Endometrium (tissue), 2 donors: ENCODE data around the gene FKBP2.

Experiments used
- FAIRE-seq: peaks from 2 replicates; lab custom pipeline; 2012; peaks lifted over from hg19 to GRCh38; lab: Jason Lieb, UNC
- donor health status: control.
- donor health status: control.

The FKBP2 gene

DNA sequence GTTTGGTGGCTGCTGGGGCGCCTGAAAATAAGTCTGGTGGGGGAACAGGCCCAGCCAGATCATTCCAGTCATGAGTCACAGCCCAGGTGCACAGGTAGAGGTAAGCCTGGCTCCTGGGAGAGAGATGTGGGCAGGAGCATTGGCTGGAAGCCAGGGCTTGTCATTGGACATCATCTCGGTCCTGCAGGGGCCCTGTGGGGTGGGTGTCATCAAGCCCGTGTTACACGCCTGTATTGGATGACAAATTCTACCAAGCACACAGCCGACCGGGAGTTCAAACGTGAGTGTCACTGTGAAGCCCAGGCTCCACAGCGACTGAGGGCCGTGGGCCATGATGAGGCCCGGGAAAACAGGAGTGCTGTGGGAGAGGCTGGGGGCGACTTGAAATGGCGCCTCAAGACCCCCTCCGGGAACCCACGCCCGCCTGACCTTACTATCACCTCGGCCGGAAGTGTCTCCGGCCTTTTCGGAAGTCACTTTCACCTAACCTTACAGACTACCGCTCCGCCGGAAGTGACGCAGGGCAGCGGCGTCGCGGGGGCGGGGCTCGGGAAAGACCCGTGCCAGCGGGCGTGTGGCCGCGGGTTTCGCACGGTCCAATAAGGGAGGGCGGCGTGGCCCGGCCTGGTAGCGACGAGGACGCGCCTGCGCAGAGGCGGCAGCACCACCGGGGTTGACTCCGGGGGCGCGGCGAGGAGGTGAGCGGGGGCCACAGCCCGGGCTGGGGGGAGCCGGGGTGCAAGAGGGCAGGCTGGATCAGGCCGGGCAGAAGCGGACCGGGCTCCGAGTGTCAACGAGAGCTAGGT lies at the start of gene FKBP2:
Gene FKBP2 (plus strand): TSS at position 661 of the 806 bp plus-strand sequence. CDS start 1,293 bp downstream, outside the sequence.
- no peak for FAIRE-seq

DNA sequence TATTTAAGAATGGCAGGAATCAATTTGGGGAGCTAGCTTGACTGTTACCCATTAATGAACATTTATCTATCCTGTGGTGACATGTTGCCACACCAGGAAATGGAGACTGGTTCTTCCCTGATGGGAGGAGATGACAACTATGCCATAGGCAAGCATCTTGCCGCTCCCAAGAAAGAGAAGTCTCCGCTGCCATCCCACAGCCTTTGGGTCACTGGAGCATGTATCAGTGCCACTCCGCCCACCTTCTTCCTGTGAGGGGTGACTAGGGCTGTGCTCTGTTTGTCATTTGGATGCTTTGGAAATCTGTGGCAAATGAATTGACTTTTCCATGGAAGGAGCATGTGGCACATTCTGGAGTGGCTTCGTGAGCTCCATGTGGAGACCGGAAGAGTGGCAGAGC lies 48.5 kb upstream of the FKBP2 start:
- FAIRE-seq, result no peak

DNA sequence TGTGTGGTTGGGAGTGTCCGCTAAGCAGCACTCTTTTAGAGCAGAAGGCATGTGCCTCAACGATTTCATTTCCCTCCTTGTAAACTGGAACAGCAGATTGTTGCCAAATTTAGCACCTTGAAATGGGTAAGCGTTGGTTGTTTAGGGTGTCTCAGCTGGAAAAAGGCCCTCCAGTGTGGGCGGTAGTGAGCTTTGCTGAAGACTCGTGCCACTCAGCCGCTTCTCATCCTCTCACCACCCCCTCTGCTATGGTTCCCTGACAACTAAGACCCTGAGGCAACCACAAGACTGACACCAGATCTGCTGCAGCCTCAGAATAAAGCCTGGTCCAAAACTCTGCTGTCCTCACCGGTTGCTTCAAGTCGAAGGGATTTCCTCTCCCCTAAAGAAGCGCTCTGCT lies 44.3 kb upstream of the FKBP2 start:
- no peak for FAIRE-seq

DNA sequence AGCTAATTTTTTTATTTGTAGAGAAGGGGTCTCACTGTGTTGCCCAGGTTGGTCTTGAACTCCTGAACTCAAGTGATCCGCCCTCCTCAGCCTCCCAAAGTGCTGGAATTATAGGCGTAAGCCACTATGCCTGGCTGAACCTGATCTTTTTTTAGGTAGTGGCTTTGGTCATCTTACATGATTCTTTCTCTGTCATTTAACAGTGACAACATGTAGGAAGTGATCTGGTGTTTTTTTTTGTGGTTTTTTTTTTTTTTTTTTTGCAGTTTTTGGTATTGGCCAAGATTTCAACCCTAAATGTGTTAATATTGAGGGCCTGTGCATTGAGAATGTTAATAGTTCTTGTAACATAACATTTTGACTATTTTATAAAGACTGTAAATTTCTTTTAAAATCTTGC lies 42.4 kb upstream of the FKBP2 start:
- no peak for FAIRE-seq

DNA sequence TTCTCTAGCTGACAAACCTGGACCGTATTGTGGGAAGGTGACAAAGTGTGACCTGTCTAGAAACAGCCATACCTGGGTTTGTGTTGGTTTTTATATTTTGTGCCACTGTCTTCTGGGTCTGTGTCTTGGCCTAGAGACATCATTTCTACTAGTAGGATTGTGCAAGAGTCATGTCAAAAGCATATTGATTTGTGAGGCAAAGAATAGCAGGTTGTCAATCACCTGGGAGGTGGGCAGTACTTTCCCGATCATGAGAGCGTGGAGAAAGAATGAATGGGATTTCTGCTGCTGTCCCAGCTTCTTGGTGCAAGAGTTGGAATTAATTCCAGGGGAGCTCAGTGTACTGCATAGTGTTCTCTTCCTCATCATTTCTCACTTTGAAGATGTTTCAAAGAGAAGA lies 39.4 kb upstream of the FKBP2 start:
- FAIRE-seq, result no peak

DNA sequence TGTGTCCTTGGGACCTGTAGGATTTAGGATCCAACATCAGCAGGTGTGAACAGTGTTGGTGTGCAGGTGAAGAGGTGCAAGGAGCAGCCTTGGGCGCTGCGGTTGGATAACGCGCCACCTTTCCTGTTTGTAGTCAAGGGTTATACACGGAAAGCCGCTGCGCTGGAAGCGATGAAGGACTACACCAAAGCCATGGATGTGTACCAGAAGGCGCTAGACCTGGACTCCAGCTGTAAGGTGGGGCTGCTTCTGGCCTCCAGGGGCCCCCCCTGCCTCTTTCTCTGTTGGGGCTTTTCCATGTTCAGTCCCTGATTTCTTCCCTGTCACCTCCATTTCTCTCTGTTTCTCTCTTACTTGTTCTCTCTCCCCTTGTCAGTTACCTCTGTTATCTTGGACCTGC lies 37.9 kb upstream of the FKBP2 start:
- no peak for FAIRE-seq

DNA sequence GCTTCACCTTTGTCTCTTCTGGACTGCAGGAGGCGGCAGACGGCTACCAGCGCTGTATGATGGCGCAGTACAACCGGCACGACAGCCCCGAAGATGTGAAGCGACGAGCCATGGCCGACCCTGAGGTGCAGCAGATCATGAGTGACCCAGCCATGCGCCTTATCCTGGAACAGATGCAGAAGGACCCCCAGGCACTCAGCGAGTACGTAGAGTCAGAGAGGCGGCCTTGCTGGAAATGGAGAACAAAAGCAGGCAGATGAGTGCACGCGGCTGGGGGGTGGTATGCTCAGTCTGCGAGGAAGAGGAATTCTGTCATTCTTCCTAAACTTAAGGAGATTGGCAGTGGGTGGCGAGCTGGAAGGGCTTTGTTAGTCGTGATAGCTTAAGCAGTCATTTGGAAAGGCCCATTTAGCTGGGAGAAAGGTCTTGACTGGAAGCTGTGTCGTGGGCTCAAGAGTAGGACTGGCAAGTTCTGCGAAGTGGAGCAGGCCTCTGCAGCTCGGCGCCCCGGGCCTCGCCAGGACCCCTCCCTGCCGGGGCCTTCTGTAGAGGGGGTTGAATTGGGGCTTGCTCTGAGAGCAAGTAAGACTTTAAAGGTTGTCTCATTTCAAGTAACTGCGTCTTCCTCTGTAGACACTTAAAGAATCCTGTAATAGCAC lies 37.3 kb upstream of the FKBP2 start:
- no peak for FAIRE-seq

DNA sequence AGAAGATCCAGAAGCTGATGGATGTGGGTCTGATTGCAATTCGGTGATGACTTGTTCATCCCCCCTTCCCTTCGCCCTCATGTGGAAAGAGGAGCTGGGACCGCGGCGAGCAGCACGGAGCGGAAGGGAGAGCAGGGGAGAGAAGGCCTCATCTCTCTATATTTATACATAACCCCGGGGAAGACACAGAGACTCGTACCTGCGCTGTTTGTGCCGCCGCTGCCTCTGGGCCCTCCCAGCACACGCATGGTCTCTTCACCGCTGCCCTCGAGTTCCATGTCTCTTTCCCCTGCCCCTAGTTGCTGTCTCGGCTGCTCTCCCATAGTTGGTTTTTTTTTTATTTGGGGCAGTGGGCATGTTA lies 36.8 kb upstream of the FKBP2 start:
- FAIRE-seq, result no peak

DNA sequence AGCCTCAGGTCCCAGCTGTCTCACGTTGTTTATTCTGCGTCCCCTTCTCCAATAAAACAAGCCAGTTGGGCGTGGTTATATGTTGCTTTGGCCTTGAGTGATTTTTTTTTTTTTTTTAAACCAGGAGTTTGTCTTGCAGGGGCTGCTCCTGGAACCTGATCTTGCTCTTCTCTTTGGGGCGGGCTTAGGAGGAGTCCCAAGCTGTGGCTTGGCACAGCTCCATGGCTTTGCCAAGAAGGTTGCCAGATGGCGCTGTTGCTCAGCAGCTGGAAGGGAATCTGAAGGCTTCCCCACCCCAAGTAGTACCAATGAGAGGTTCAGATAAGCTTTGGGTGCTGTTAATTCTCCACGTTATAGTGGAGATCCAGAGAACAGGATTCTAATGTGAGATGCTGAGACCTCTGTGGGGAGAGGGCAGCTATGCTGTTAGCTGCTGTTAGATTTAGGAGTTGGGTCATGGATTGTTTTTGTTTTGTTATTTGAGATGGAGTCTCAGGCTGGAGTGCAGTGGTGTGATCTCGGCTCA lies 36.4 kb upstream of the FKBP2 start:
- FAIRE-seq, result peak; percentile 77

DNA sequence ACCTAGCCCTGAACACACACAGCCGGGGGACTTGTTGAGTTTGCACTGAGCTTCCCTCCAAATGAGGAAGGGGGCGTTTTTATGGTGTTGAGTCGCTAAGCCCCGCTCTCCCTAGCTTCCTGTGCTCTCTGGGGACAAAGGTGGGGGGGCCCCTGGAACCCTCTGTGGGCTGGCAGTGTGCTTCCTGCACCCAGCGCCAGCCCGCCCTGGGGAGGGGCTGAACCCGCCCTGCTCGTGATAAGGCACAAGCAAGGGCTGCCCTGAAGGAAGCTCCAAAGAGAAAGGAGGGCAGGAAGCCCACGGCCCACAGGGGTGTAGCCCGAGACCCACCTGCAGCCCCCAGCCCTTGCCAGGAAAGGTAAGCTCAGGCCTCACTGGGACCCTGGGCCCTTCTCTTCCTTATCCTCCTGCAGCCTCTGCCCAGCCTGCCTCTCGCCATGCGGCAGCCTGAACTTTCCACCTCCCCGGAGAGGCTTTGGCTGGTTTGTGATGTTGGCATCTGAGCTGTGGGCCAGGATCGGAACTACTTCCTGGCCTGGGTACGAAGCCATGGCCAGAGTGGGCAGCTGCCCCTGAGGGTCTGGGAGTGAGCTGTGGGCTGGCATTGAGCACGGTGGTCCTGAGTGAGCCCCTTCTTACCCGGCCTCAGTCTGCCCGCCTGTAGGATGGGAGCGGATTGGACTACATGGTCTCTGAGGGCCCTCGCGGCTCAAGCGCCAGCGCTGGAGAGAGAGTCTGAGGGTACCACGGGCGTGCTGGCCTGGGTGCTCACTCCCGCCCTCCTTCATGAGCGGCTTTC lies 34.2 kb upstream of the FKBP2 start, which contains the start of gene FERMT3:
Gene FERMT3 (plus strand): TSS at position 265 of the 799 bp plus-strand sequence. CDS start 644 bp downstream, outside the sequence.
- FAIRE-seq, result no peak

DNA sequence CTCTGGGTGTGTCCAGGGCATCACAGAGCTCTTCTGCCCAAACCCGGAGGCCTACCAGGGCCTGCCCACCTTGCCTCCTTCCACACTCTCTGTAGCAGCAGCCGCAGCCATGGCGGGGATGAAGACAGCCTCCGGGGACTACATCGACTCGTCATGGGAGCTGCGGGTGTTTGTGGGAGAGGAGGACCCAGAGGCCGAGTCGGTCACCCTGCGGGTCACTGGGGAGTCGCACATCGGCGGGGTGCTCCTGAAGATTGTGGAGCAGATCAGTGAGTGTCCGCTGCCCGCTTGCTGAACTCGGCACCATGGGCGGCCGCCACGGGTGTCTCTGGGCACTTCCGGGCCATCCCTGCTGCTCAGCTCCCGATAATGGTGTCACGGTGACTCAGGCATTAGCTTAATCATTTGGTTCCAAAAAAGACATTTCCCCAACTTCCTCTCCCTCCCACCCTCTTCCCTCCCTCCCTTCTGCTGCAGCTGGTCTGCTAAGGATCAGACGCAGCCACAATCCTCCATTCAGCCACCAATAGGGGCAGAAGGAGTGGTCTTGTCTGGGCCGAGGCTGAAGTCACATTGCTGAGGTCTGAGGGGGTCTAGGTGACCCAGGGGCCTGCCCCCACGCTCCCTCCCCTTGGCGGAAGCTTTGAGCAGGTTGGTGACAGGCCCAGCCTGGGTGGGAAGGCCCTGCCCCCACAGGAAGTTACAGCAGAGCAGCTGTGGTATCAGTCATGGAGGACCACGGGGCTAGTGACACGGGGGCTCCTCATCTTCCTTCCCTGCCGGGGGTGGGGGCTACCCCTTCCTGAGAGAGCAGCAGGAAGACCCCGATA lies 33.4 kb upstream of the FKBP2 start:
- FAIRE-seq, result no peak

DNA sequence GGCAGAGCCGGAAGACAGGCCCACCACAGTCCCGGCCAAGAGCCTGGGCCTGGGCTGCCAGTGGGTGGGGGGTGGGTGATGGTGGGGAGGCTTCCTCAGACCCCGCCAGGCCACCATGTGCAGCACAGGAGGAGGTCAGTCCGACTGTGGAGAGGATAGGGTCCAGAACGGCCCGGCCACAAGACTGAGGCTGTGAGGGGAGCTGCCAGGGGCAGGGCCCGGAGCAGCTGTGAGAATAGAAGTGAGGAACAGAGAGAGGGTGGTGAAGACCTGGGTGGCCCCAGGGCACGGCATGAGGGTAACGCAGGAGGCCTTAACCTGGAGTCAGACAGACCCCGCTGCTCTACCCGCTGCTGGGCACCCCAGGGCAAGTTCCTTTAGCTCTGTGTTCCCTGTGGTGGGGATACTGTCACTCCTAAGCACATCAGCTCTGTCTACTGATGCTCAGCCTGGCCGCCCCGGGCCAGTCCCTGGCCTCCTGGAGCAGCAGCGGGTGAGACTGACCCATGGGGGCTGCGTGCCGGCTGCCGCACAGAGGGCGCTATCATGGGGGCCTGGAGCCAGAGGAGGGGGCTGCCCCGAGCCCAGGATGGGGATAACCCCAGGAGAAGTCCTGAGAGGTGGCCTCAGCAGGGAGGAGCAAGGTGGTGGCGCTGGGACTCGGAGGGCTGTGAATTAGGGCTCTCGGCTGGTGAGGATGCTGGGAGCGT lies 32.7 kb upstream of the FKBP2 start:
- no peak for FAIRE-seq

DNA sequence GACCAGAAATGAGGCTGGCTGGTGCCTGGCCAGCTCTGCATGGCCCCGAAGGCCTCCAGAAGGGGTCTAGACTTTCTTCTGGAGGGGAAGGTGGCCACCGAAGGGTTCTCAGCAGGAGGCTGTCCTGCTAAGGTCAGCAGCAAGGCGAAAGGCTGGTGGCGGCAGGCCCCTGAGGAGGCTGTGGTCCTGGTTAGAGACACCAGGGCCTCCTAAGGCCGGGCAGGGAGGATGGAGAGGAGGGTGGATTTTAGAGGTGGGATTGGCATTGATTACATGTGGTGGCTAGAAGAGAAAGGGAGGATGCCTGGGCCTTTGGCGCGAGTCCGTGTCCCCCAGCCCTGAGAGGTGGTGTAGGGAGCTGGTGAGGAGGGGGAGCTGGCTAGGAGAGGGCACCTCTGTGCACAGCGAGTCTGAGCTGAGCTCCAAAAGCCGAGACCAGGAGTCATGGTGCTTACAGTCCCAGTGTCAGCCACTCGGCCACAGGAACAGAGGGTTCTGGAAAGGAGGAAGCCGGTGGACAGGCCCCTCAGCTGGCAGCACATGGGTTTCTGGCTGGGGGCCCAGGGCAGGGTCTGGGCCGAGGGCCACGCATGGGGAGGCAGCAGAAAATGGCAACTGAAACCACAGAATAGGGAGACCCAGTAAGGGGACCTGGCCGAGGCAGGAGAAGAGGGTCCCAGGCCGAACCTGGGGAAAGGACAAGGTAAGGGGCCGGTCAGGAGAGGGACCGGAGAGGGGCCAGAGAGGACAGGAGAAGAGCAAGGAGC lies 31.9 kb upstream of the FKBP2 start:
- no peak for FAIRE-seq

DNA sequence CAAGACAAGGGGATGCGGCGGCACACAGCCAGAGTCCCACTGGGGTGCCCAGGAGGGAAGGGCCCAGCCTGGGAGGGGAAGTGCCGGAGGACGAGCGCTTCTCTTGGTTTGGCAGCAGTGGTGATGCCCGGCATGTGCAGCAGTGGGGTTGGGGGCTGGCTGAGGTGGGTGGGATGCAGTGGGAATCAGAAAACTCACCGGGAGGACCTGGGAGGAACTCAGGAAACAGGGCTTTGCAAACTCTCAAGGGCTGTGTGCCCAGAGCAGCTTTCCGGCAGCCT lies 31.4 kb upstream of the FKBP2 start:
- no peak for FAIRE-seq

DNA sequence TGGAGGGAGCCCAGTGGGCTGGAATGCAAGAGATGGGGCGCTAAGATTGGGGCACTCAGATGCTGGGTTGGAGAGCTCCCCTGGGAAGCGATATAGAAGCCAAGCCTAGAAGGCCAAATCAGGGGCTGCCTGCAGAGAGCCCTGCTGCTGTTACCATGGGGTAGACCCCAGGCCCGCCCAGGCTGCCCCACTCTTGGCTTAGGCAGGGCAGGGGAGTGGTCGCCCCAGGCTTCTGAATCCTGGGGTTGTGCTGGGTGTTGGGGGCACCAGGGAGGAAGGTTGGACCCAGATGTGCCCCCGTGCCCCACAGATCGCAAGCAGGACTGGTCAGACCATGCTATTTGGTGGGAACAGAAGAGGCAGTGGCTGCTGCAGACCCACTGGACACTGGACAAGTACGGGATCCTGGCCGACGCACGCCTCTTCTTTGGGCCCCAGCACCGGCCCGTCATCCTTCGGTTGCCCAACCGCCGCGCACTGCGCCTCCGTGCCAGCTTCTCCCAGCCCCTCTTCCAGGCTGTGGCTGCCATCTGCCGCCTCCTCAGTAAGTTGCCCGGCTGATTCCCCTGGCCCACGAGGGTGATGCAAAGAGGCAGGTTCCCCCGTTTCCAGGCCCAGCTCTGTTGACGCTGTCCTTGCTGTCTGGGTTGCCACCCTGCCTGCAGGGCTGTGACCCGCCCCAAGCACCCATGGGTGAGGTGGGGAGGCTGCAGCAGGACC lies 30.4 kb upstream of the FKBP2 start:
- FAIRE-seq, result no peak

DNA sequence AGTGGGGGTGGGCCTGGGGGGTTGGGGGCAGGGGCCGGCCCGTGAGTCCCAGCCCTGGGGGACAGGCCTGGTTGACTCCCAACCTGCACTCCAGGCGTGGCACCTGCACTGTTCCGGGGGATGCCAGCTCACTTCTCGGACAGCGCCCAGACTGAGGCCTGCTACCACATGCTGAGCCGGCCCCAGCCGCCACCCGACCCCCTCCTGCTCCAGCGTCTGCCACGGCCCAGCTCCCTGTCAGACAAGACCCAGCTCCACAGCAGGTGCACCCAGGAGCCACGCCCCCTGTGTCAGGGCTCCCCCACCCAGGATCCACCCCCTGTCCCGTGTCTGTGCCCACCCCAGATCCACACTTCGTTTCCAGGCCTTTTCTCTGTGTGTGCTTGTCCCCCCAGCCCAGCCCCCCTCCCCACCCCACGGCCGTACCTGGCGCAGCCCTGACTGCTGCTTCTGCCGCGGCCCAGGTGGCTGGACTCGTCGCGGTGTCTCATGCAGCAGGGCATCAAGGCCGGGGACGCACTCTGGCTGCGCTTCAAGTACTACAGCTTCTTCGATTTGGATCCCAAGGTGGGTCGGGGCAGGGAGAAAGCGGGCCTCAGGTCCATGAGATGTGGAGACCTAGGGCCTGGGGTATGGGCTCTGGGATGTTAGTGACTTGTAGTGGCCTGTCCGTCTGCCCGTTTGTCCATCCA lies 29.6 kb upstream of the FKBP2 start:
- FAIRE-seq, result no peak

DNA sequence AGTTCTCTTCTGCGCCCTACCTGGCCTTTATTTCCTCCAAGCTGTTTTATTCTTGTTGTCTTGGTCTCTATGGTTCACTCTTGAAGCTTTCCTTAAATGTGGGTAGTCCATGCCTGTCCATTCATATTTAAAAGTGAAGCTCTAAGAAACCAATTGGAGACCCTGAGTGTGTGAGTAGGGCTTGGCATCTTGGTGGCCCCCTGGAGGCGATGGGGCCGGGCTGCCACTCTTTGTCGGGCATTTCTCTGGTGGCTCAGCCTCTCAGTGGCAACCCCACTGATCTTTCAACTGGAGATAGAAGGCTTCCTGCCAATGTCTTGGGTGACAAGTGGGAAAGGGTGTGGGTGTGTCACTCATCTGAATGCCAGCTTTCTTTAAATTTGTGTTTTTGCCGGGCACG lies 24.0 kb upstream of the FKBP2 start:
- FAIRE-seq, result no peak

DNA sequence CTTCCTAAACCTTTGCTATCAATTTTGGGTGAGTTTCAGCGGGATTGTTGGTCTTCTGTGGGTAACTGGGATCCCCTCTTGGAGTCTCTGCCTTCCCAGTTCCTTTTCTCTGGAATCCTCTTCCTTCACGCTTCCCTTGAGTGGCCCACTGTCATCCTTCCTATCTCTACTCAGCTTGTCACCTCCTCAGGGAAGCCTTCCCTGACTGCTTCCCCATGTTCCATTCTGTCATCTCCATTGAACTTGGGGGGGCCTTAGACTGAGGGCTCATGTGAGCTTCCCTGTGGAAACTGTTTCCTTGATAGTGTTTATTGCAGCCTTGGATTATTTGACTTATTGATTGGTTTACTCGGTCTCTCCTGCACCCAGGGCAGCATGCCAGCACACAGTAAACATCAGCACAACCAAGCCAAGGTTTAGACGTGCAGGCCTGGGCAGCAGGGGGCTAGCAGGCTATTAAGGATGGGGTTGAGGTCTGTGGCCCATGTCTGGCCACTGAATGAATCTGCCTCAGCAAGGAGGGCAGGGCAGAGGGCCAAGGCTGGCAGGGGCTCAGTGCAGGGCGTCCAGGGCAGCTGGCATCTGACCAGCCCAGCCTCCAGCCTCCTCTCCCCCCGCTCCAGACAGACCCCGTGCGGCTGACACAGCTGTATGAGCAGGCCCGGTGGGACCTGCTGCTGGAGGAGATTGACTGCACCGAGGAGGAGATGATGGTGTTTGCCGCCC lies 22.1 kb upstream of the FKBP2 start:
- FAIRE-seq, result no peak

DNA sequence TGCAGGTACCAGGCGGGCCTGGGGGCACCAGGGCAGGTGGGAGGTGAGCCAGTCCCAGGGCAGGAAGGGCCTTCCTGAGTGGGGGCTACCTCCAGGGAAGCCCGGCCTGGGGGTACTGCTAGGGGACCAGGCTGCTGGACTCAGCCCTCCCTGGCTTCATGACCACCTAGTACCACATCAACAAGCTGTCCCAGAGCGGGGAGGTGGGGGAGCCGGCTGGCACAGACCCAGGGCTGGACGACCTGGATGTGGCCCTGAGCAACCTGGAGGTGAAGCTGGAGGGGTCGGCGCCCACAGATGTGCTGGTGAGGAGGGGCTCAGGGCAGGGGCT lies 21.6 kb upstream of the FKBP2 start:
- FAIRE-seq, result no peak
